ENCODE results near the gene ALG1.
"Not testable (repeated sequence)": the region's sequence is repeated elsewhere in the genome, so short reads cannot be mapped to it uniquely, and the experiment has no call there.

The ALG1 gene

DNA sequence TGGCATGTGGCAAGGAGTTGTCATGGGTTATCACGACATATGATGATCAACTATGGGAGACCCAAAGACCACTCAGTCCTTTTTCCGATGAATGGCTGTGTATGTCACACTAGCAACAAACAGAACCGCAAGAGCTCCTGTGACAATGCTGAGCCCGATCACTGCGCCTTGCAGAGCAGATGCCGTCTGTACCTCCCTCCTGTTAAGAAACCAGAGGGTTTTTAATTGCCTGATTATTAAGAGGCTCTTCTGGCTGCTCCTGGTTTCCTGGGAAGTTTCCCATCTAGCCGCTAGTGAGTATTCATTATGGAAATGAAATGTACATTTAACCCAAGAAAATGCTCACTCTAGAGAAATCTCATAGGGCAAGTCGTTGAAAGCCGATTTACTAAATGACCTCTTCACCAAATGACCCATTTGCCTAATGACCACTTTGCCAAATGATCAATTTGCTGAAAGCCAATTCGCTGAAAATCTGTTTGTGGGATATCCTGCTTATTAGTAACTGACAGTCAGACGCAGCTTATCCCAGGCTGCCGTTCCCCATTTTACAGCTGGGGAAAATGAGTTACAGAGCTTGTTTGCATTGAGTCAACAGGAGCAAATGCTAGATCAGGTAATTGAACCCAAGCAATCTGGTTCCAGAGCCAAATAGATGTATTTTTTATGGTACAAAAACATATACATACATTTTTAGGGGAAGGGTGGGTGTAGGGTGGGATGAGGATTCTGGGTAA lies 31.8 kb downstream of the ALG1 start:
- ATAC-seq (replicated peaks); H3K4me1 Mint-ChIP-seq (ENCODE audit: low read depth in 2 of 2); H3K36me3 Mint-ChIP-seq (ENCODE audit: insufficient read depth); H3K27ac Mint-ChIP-seq; H3K4me3 Mint-ChIP-seq; H3K9me3 Mint-ChIP-seq; DNase-seq: not testable (repeated sequence)
- H3K27me3 Mint-ChIP-seq = peaks cover 0 to 12% of the 10 kb centered on the region in 2 donors

DNA sequence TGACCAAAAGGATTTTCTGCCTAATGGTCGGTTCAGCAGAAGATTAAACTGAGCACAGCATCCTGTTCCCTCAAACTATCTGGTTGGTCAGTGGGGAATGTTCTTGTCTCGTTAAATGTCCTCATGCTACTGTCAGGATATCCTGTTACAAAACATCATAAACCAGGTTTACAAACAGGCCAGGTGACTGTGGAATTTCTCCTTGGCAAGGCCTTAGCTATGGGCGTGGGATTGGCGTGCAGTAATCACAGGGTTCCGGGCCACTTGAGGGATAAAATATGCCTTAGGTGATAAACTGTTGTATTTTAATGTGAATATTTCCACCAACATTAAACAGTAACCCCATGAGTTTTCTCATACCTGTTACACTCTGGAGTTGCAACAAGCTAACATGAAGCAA lies 33.4 kb downstream of the ALG1 start:
- not testable (repeated sequence) for H3K9me3 Mint-ChIP-seq; H3K36me3 Mint-ChIP-seq (ENCODE audit: insufficient read depth); ATAC-seq (replicated peaks); H3K4me1 Mint-ChIP-seq (ENCODE audit: low read depth in 2 of 2); H3K27ac Mint-ChIP-seq; H3K4me3 Mint-ChIP-seq; DNase-seq
- peaks cover 0 to 12% of the 10 kb centered on the region in 2 donors for H3K27me3 Mint-ChIP-seq

DNA sequence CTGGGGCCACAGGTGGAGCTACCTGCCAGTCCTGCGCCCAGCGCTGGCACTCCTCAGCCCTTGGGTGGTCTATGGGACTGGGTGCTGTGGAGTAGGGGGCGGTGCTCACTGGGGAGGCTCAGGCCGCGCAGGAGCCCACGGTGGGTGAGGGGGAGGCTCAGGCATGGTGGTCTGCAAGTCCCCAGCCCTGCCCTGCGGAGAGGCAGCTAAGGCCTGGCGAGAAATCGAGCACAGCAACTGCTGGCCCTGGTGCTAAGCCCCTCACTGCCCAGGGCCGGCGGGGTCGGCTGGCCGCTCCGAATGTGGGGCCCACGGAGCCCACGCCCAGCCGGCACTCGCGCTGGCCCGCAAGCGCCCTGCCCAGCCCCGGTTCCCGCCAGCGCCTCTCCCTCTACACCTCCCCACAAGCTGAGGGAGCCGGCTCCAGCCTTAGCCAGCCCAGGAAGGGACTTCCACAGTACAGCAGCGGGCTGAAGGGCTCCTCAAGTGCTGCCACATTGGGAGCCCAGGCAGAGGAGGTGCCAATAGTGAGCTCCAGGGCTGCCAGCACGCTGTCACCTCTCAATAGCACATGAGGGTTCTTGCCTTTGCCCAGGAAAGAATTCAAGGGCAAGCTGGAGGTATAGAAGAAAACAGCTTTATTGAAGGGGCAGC lies 37.0 kb downstream of the ALG1 start:
- H3K4me1 Mint-ChIP-seq (ENCODE audit: low read depth in 2 of 2) = peaks cover 0 to 3% of the 10 kb centered on the region in 2 donors
- H3K27ac Mint-ChIP-seq = no peak overlapping the region
- ATAC-seq (replicated peaks) (no peak), DNase-seq (no peak)
- no peaks in the 10 kb centered on the region for H3K9me3 Mint-ChIP-seq
- peaks cover 10 to 22% of the 10 kb centered on the region in 2 donors for H3K27me3 Mint-ChIP-seq
- no peaks in the 10 kb centered on the region for H3K36me3 Mint-ChIP-seq (ENCODE audit: insufficient read depth)
- no peak overlapping the region for H3K4me3 Mint-ChIP-seq

DNA sequence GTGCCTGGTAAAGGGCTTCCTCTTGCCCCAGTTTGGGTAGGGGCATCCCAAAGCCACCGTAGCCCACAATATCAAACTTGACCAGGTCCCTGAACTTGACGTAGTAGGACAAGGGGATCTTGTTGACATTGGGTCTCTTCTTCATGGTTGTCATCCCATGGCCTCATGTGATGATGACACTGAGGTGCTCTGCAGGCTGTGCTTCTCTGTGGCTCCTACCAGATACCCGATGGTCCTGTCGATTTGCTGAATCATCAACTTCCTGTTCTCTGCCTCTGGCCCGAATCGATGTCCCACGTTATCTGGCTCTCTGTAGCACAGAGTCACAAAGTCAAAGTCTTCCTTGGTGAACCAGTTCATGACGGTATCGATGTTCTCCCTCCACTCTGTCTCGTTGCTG lies 39.3 kb downstream of the ALG1 start:
- H3K4me3 Mint-ChIP-seq; ATAC-seq (replicated peaks); H3K36me3 Mint-ChIP-seq (ENCODE audit: insufficient read depth); H3K9me3 Mint-ChIP-seq; DNase-seq; H3K4me1 Mint-ChIP-seq (ENCODE audit: low read depth in 2 of 2); H3K27ac Mint-ChIP-seq: not testable (repeated sequence)
- peaks cover 13 to 28% of the 10 kb centered on the region in 2 donors for H3K27me3 Mint-ChIP-seq

DNA sequence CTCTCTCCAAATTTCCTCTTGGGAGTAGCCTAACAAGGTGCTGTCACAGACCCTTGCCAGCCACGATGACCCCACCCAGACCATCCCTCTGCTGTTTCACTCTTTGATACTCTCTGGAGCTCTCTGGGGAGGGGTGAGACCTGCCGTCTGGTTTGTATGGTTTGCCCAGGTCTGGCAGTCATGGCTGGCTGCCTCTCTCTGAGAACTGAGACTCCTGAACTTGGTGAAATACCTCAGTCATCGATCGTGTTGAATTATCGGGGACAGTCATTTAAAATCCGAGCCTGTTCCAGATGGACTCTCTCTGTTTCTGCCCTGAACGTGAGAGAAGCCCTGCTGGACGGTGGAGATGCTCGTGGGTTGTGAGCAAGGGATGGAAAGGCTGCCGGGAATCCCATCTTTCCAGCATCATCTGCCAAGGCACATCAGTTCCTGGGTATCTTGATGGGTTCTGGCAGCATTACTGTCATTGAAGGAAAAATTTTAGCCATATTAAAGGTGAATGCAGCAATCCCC lies 45.2 kb downstream of the ALG1 start:
- H3K9me3 Mint-ChIP-seq; H3K36me3 Mint-ChIP-seq (ENCODE audit: insufficient read depth); H3K27ac Mint-ChIP-seq; DNase-seq; H3K4me3 Mint-ChIP-seq; ATAC-seq (replicated peaks): not testable (repeated sequence)
- Mint-ChIP-seq H3K27me3 (peaks cover 52 to 76% of the 10 kb centered on the region in 2 donors), H3K4me1 (ENCODE audit: low read depth in 2 of 2) (peaks cover 12% of the 10 kb centered on the region in 2 donors)

- DNase-seq = peak; percentile 41 to 55 (median 44)
- Mint-ChIP-seq H3K27me3 (peaks cover 58 to 81% of the 10 kb centered on the region in 2 donors), H3K4me1 (ENCODE audit: low read depth in 2 of 2) (peaks cover 12% of the 10 kb centered on the region in 2 donors), H3K4me3 (peak overlapping the region in 1 of 2 donors; percentile 40), H3K27ac (peak overlapping the region in 1 of 2 donors; percentile 4)
- ATAC-seq (replicated peaks) = peak; percentile 51
- H3K36me3 Mint-ChIP-seq (ENCODE audit: insufficient read depth); H3K9me3 Mint-ChIP-seq: not testable (repeated sequence)
Observed at GRCh38 chr16:5117300-5118087, 45.9 kb downstream of the ALG1 start.

- H3K36me3 Mint-ChIP-seq (ENCODE audit: insufficient read depth); H3K4me3 Mint-ChIP-seq; H3K27ac Mint-ChIP-seq; H3K4me1 Mint-ChIP-seq (ENCODE audit: low read depth in 2 of 2); DNase-seq; H3K9me3 Mint-ChIP-seq; ATAC-seq (replicated peaks): not testable (repeated sequence)
- H3K27me3 Mint-ChIP-seq = peaks cover 56 to 81% of the 10 kb centered on the region in 2 donors
Observed at GRCh38 chr16:5131467-5132004, 59.9 kb downstream of the ALG1 start.

DNA sequence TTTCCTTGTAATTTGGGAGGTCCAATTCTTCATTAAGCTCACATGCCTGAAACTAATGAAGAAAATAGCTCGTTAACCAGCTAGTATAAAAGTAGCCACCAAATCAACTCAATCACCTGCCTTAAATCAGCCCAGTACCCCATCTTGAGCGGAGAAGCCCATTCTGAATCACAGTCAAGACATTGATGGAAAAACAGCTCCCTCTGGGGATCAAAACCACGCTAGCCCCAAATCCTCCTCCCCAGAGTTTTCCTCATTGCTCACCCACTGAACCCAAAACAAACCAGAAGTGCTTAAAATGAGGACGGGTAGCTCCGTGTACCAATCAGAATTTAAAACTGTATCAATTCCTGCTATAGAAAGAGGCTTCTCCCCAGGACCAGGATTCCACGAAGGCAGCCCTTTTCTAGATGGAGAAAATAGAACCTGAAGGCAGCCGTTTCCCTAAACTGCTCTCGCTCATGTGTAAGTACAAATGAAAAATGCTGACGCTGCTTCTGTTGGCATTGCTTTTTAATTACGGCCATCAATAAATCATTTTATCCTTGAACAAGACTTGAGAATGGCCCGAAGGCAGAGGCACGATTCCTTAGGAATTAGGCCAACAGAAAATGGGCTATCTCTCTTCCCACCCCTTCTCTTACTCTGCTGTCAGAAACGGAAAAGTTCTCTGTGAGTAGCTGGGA lies 61.4 kb downstream of the ALG1 start:
- H3K27ac Mint-ChIP-seq; H3K9me3 Mint-ChIP-seq; H3K36me3 Mint-ChIP-seq (ENCODE audit: insufficient read depth); H3K4me3 Mint-ChIP-seq; ATAC-seq (replicated peaks); DNase-seq; H3K4me1 Mint-ChIP-seq (ENCODE audit: low read depth in 2 of 2): not testable (repeated sequence)
- H3K27me3 Mint-ChIP-seq = peaks cover 53 to 89% of the 10 kb centered on the region in 2 donors

- H3K27me3 Mint-ChIP-seq = peaks cover 42 to 90% of the 10 kb centered on the region in 2 donors
- not testable (repeated sequence) for H3K4me1 Mint-ChIP-seq (ENCODE audit: low read depth in 2 of 2); DNase-seq; H3K36me3 Mint-ChIP-seq (ENCODE audit: insufficient read depth); H3K4me3 Mint-ChIP-seq; H3K27ac Mint-ChIP-seq; ATAC-seq (replicated peaks); H3K9me3 Mint-ChIP-seq
Observed at GRCh38 chr16:5134739-5135452, 63.3 kb downstream of the ALG1 start.
